HCT116 (cell line): ENCODE data around the gene ADARB2. TPM values are rescaled to one million over a fixed set of nuclear protein-coding genes. Genes with fewer than 3 reads are reported as not detected.

Experiments used
- ATAC-seq: fragments of 200-7000 bp; cut with Tn5 transposase; 2 replicates; pipeline ENCODE4 v1.9.1; 2020; ENCODE audit warnings: mild to moderate bottlenecking, moderate library complexity
- BruUV-seq: library from RNA; stranded (reverse); fragments of 400-500 nt; replicated peaks from 2 replicates; lab custom pipeline; 2021; lab: Mats Ljungman, UMichigan
- CTCF ChIA-PET: fragments of 300-600 bp; sonication (Branson Sonifier 250); formaldehyde crosslinking; loops from one replicate; lab custom pipeline; 2021; ENCODE audit warnings: antibody characterized with exemption; lab: Charles Lee
- POLR2A ChIA-PET: fragments of 300-600, 350-600 bp; sonication (Branson Sonifier 250); formaldehyde crosslinking; loops from one replicate; lab custom pipeline; 2021; ENCODE audit warnings: antibody characterized with exemption; lab: Charles Lee
- RAD21 ChIA-PET, 2 experiments: fragments of 300-600 bp; sonication (Branson Sonifier 250); formaldehyde crosslinking; loops; one replicate each; lab custom pipeline; 2023; ENCODE audit warnings: low total read pairs in 2 of 2; ENCODE audit not compliant: uncharacterized antibody in 2 of 2, unreplicated experiment in 2 of 2, low non-redundant PET in 1 of 2; lab: Charles Lee
- DNase-seq: peaks from one replicate; pipeline ENCODE4 v3.0.0-alpha.2; 2010; ENCODE audit warnings: low read depth, low spot score
- H2AFZ ChIP-seq: fragments of 200-600 bp; shearing (Covaris generic), sonication (generic); 2 replicates; pipeline ENCODE4 v1.6.1; 2017; ENCODE audit warnings: low read depth, mixed run types, mixed read lengths, antibody characterized with exemption, low read length; ENCODE audit not compliant: poor library complexity, severe bottlenecking
- H3K27ac ChIP-seq: 2 replicates; pipeline ENCODE4 v1.5.1; 2012; ENCODE audit warnings: low read depth, low read length
- H3K27me3 ChIP-seq: fragments of 200-600 bp; sonication (generic); 2 replicates; pipeline ENCODE4 v1.6.1; 2016; ENCODE audit warnings: mixed run types, low read length, mixed read lengths; ENCODE audit not compliant: insufficient read depth
- H3K36me3 ChIP-seq, 2 experiments: fragments of 200-500 bp in 1 of 2; fragments of 200-600 bp in 1 of 2; sonication (Bioruptor generic) in 1 of 2; sonication (generic) in 1 of 2; 2 replicates each; pipeline versions ENCODE4 v1.5.1 to v1.6.1; 2014 to 2016; ENCODE audit warnings: low read length in 2 of 2, inconsistent platforms in 1 of 2, mixed read lengths in 1 of 2, mixed run types in 1 of 2; ENCODE audit not compliant: insufficient read depth in 2 of 2, control insufficient read depth in 1 of 2
- H3K4me1 ChIP-seq, 2 experiments: fragments of 200-600 bp in 1 of 2; sonication (generic) in 1 of 2; 2 replicates each; pipeline versions ENCODE4 v1.5.1 to v1.6.1; 2012 to 2017; ENCODE audit warnings: low read length in 2 of 2, inconsistent platforms in 1 of 2, mild to moderate bottlenecking in 1 of 2, mixed read lengths in 1 of 2, mixed run types in 1 of 2, moderate library complexity in 1 of 2; ENCODE audit not compliant: insufficient read depth in 2 of 2, control insufficient read depth in 1 of 2
- H3K4me2 ChIP-seq: fragments of 200-600 bp; sonication (generic); 2 replicates; pipeline ENCODE4 v1.6.1; 2017; ENCODE audit warnings: mixed run types, low read length, mixed read lengths
- H3K4me3 ChIP-seq, 2 experiments: fragments of 200-600 bp in 1 of 2; sonication (generic) in 1 of 2; replicated peaks in 1 of 2; 2 replicates each; pipeline ENCODE4 v1.5.1; 2011 to 2016; ENCODE audit warnings: low read length in 2 of 2, control low read depth in 1 of 2, low read depth in 1 of 2, mild to moderate bottlenecking in 1 of 2, mixed read lengths in 1 of 2, mixed run types in 1 of 2
- H3K79me2 ChIP-seq: fragments of 200-600 bp; sonication (generic); 2 replicates; pipeline ENCODE4 v1.6.1; 2017; ENCODE audit warnings: mild to moderate bottlenecking, mixed run types, low read length, moderate library complexity, mixed read lengths; ENCODE audit not compliant: insufficient read depth
- H3K9ac ChIP-seq: fragments of 200-600 bp; sonication (generic); 2 replicates; pipeline ENCODE4 v1.6.1; 2016; ENCODE audit warnings: low read length, mixed read lengths
- H3K9me2 ChIP-seq: fragments of 200-600 bp; sonication (generic), shearing (Covaris generic); 2 replicates; pipeline ENCODE4 v1.6.1; 2017; ENCODE audit warnings: mixed run types, mild to moderate bottlenecking, moderate library complexity; ENCODE audit not compliant: insufficient read depth
- H3K9me3 ChIP-seq, 2 experiments: fragments of 200-500 bp in 1 of 2; fragments of 200-600 bp in 1 of 2; sonication (Bioruptor generic) in 1 of 2; sonication (generic) in 1 of 2; 2 replicates each; pipeline ENCODE4 v1.6.1; 2014 to 2017; ENCODE audit warnings: low read length in 2 of 2, mixed read lengths in 2 of 2, inconsistent platforms in 1 of 2, low read depth in 1 of 2, mild to moderate bottlenecking in 1 of 2, mixed run types in 1 of 2, moderate library complexity in 1 of 2; ENCODE audit not compliant: control insufficient read depth in 1 of 2, insufficient read depth in 1 of 2
- H4K20me1 ChIP-seq: fragments of 200-600 bp; sonication (generic), shearing (Covaris generic); 2 replicates; pipeline ENCODE4 v1.6.1; 2017; ENCODE audit warnings: mixed run types, mild to moderate bottlenecking, moderate library complexity; ENCODE audit not compliant: insufficient read depth
- CBX3 ChIP-seq: IDR thresholded peaks from 2 replicates; pipeline ENCODE4 v1.6.1; 2012; ENCODE audit warnings: low read depth
- CEBPB ChIP-seq: IDR thresholded peaks from 2 replicates; pipeline ENCODE4 v1.6.1; 2012; ENCODE audit warnings: low read depth
- EGR1 ChIP-seq: IDR thresholded peaks from 2 replicates; pipeline ENCODE4 v1.6.1; 2012; ENCODE audit warnings: low read depth
- EZH2 ChIP-seq: fragments of 200-600 bp; sonication (generic); IDR thresholded peaks from 2 replicates; pipeline ENCODE4 v1.6.1; 2017; ENCODE audit warnings: antibody characterized with exemption, mixed run types
- EZH2phosphoT487 ChIP-seq: fragments of 200-600 bp; IDR thresholded peaks from 2 replicates; pipeline ENCODE4 v1.6.1; 2018; ENCODE audit warnings: antibody characterized with exemption, borderline replicate concordance
- FOSL1 ChIP-seq: IDR thresholded peaks from 2 replicates; pipeline ENCODE4 v1.6.1; 2012; ENCODE audit warnings: low read depth
- JUND ChIP-seq: IDR thresholded peaks from 2 replicates; pipeline ENCODE4 v1.6.1; 2012
- POLR2A ChIP-seq: IDR thresholded peaks from 2 replicates; pipeline ENCODE4 v1.7.0; 2011; ENCODE audit warnings: borderline replicate concordance; ENCODE audit not compliant: insufficient read depth, insufficient read length; ENCODE audit errors: extremely low read depth
- RAD21 ChIP-seq: IDR thresholded peaks from 2 replicates; pipeline ENCODE4 v1.6.1; 2012; ENCODE audit warnings: low read depth, mild to moderate bottlenecking
- SIN3A ChIP-seq: IDR thresholded peaks from 2 replicates; pipeline ENCODE4 v1.6.1; 2012; ENCODE audit warnings: low read depth
- SRF ChIP-seq: IDR thresholded peaks from 2 replicates; pipeline ENCODE4 v1.6.1; 2012; ENCODE audit warnings: low read depth
- ZFX ChIP-seq: fragments of 450-650 bp; IDR thresholded peaks from 2 replicates; pipeline ENCODE4 v1.6.1; 2017
- ZNF274 ChIP-seq: fragments of 200-500 bp; sonication (Bioruptor generic); IDR thresholded peaks from 2 replicates; pipeline ENCODE4 v1.6.1; 2014; ENCODE audit warnings: mild to moderate bottlenecking, low read depth, low read length, inconsistent platforms
- intact Hi-C: fragments of 100-400 bp; cut with micrococcal nuclease; formaldehyde crosslinking; loops from 2 replicates; pipeline ENCODE4 v1.10.0; 2022
- total RNA-seq: library from RNA; stranded (reverse); gene quantifications from one replicate; pipeline ENCODE4 v1.2.1, GENCODE V29; 2021; ENCODE audit not compliant: unreplicated experiment
- TF ChIP-seq, protein P1 (sequence below), 3 experiments: fragments of 200-600 bp in 1 of 3; sonication (generic) in 1 of 3; IDR thresholded peaks in 2 of 3; conservative IDR thresholded peaks in 1 of 3; 2 replicates each; pipeline ENCODE4 v1.5.1; 2012 to 2017; ENCODE audit warnings: low read depth in 2 of 3, low read length in 2 of 3, antibody characterized with exemption in 1 of 3, borderline replicate concordance in 1 of 3, control low read depth in 1 of 3, mild to moderate bottlenecking in 1 of 3, mixed read lengths in 1 of 3, mixed run types in 1 of 3, moderate library complexity in 1 of 3; ENCODE audit not compliant: insufficient read depth in 1 of 3
- TF ChIP-seq, protein P2 (sequence below): IDR thresholded peaks from 2 replicates; pipeline ENCODE4 v1.6.1; 2012
- TF ChIP-seq, protein P3 (sequence below): IDR thresholded peaks from 2 replicates; pipeline ENCODE4 v1.6.1; 2011; ENCODE audit warnings: mild to moderate bottlenecking, low read length, moderate library complexity; ENCODE audit not compliant: insufficient replicate concordance; ENCODE audit errors: extremely low read depth

Gene ADARB2
- total RNA-seq, 1 experiment from 2014 or later: not detected

DNA sequence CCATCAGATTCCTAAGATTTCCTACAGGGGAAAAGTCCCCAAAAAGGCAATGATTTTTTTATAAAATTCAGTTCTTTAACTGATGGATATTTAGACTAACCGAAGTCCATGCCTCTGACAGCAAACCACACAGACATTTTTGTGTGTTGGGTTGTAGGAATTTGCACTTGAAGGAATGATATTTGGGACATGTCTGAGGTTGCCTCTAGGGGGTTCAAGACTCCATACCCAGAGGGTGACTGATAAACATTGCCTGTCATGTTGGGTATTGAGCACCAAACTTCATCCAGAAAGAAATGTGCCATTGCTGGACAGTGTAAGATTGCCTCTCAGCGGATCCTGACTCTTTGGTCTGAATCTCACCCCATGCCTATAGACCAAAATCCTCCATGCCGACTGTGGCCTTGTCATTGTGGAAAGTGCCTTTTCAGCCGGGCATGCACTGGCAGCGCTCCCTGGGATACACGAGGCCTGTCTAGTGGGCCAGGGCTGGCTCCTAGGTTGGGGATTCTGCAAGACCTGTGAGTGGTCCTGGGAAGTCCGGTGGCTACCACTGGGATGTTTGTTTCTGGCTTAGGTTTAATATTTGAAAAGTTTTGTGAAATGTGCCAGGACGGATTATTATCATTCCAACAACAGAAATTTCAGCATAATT lies 428.2 kb downstream of the ADARB2 start (continued):
- TF ChIP-seq, protein P1, sequence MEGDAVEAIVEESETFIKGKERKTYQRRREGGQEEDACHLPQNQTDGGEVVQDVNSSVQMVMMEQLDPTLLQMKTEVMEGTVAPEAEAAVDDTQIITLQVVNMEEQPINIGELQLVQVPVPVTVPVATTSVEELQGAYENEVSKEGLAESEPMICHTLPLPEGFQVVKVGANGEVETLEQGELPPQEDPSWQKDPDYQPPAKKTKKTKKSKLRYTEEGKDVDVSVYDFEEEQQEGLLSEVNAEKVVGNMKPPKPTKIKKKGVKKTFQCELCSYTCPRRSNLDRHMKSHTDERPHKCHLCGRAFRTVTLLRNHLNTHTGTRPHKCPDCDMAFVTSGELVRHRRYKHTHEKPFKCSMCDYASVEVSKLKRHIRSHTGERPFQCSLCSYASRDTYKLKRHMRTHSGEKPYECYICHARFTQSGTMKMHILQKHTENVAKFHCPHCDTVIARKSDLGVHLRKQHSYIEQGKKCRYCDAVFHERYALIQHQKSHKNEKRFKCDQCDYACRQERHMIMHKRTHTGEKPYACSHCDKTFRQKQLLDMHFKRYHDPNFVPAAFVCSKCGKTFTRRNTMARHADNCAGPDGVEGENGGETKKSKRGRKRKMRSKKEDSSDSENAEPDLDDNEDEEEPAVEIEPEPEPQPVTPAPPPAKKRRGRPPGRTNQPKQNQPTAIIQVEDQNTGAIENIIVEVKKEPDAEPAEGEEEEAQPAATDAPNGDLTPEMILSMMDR (IDR thresholded peaks at IDR 0.05 in 2 of 3, conservative IDR thresholded peaks at IDR 0.05 in 1 of 3; ENCODE audit: borderline replicate concordance in 1 of 3, insufficient read depth in 1 of 3, low read depth in 2 of 3, low read length in 2 of 3): no peak
- TF ChIP-seq ZFX (no peak), SRF (no peak), SIN3A (no peak), EGR1 (no peak)
- TF ChIP-seq, protein P2, sequence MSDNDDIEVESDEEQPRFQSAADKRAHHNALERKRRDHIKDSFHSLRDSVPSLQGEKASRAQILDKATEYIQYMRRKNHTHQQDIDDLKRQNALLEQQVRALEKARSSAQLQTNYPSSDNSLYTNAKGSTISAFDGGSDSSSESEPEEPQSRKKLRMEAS: no peak

DNA sequence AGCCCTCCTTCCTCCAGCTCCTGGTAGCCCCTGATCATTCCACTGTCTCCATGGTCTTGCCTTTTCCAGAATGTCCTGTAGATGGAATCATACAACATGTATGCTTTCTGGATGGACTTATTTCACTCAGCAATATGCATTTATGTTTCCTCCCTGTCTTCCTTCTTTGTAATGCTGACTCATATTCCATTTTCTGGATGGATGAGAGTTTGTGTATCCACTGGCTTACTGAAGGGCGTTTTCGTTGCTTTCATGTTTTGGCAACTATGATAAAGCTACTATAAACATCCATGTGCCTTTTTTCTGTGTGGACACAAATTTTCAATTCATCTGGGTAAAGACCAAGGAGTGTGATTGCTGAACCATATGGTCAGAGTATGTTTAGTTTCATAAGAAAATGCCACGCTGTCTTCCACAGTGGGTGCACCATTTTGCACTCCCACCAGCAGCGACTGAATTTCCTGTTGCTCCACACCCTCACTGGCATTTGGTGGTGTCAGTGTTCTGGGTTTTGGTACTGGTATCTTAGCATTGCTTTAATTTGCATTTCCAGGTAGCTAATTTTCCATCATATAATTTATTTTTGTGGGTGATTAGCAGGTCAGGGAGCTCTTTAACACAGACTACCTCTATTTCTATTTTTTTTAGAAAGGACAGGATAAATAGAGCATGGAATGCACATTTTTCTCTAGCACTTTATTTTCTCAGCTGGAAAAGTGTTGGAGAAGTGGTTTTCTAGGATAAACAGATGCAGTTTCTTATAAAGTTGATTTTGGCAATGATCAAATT lies 429.0 kb downstream of the ADARB2 start:
- ChIA-PET POLR2A (no interaction called here), RAD21 (no interaction called here), CTCF (no interaction called here)
- Histone ChIP-seq H3K4me2 (no peak overlapping the region), H3K27me3 (peaks cover 8% of the 10 kb centered on the region; the same call in 1 of the 2 replicates), H3K9me3 (no peaks in the 10 kb centered on the region), H3K9me2 (no peaks in the 10 kb centered on the region), H3K4me3 (no peak overlapping the region), H3K36me3 (no peaks in the 10 kb centered on the region), H3K27ac (no peak overlapping the region), H4K20me1 (no peaks in the 10 kb centered on the region), H3K79me2 (no peaks in the 10 kb centered on the region), H2AFZ (no peak overlapping the region), H3K4me1 (no peaks in the 10 kb centered on the region), H3K9ac (no peak overlapping the region)
- intact Hi-C loops: no loop called here
- ATAC-seq: no peak
- no TSS peak for BruUV-seq
- no peak for DNase-seq
- TF ChIP-seq, protein P3, sequence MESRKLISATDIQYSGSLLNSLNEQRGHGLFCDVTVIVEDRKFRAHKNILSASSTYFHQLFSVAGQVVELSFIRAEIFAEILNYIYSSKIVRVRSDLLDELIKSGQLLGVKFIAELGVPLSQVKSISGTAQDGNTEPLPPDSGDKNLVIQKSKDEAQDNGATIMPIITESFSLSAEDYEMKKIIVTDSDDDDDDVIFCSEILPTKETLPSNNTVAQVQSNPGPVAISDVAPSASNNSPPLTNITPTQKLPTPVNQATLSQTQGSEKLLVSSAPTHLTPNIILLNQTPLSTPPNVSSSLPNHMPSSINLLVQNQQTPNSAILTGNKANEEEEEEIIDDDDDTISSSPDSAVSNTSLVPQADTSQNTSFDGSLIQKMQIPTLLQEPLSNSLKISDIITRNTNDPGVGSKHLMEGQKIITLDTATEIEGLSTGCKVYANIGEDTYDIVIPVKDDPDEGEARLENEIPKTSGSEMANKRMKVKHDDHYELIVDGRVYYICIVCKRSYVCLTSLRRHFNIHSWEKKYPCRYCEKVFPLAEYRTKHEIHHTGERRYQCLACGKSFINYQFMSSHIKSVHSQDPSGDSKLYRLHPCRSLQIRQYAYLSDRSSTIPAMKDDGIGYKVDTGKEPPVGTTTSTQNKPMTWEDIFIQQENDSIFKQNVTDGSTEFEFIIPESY: no peak
- TF ChIP-seq, protein P1 (IDR thresholded peaks at IDR 0.05 in 2 of 3, conservative IDR thresholded peaks at IDR 0.05 in 1 of 3; ENCODE audit: borderline replicate concordance in 1 of 3, insufficient read depth in 1 of 3, low read depth in 2 of 3, low read length in 2 of 3): no peak
- TF ChIP-seq FOSL1 (no peak), POLR2A (no peak), CEBPB (no peak), RAD21 (no peak), ZNF274 (no peak), CBX3 (no peak), JUND (no peak), EZH2 (no peak), EGR1 (no peak), EZH2phosphoT487 (no peak), SIN3A (no peak), ZFX (no peak)
